Left colon (tissue), 2 donors: Measurements from ENCODE around the gene FHOD3. TPM values are rescaled to one million over a fixed set of nuclear protein-coding genes. Genes with fewer than 3 reads are reported as not detected.

Experiments
- ATAC-seq: fragments of 200-7000 bp; cut with Tn5 transposase; one replicate; pipeline ENCODE4 v1.9.1; 2020; ENCODE audit warnings: mild to moderate bottlenecking, moderate library complexity
- DNase-seq, 2 donors: peaks; one replicate each; pipeline ENCODE4 v3.0.0-alpha.2; 2020
- intact Hi-C, 2 donors: fragments of 100-400 bp; cut with DNase I in 1 of 2; cut with micrococcal nuclease in 1 of 2; formaldehyde crosslinking; loops; one replicate each; pipeline versions ENCODE4 v1.11.2 to v1.14.0; 2022; cut with DNase I, micrococcal nuclease
- total RNA-seq, 2 donors: library from RNA; stranded (reverse); fragmentation: NEBNext Ultra II Directional; extraction: Animal tissue kit (Norgen Biotek cat#: 25700); gene quantifications; one replicate each; pipeline ENCODE4 v1.2.1, GENCODE V29; 2021
- donor health status: DM: no; HTN: no; CAD: no.
- donor health status: DM: yes; HTN: yes; CAD: no.

FHOD3 gene
- total RNA-seq, 2 donors from 2014 or later: 1.3 to 5.1 TPM

DNA sequence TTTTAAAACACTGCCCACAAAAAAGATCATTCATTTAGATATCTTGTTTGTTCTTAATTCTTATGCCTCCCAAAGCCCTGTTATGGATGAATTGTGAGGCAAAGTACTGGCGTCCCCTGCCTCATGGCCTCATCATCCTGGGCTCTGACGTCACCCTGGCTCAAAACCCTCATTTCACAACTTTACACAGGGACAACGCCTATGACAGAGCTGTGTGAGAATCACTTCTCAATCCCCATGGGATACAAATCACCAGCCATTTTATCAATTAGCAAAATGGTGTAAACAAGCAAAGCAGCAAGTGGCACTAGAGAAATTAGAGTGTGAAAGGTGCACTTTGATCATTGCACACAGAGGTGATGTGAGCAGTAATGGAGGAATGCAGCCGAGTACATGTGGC lies 16.6 kb downstream of the FHOD3 start:
- intact Hi-C loops: no loop called here
- DNase-seq (no peak), ATAC-seq (no peak)

DNA sequence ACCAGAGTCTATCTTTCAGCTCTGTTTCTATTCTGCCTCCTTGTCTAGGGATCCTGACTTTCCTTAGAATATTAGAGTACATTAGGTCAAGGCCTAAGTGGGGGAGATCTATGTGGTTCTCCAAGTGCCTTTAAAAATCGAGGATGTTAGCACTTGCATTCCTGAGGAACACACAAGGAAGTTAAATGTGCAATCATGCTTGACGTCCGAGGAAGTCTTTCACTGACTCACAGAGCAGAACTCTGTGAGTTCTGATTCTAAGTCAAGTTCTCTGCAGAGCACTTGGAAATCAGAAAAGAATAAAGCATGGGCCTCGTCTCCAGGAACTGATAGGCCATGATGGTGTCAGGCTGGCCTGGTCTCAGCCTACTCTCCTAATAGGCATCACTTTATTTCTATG lies 17.2 kb downstream of the FHOD3 start:
- DNase-seq (no peak), ATAC-seq (no peak)
- intact Hi-C loops: no loop called here

DNA sequence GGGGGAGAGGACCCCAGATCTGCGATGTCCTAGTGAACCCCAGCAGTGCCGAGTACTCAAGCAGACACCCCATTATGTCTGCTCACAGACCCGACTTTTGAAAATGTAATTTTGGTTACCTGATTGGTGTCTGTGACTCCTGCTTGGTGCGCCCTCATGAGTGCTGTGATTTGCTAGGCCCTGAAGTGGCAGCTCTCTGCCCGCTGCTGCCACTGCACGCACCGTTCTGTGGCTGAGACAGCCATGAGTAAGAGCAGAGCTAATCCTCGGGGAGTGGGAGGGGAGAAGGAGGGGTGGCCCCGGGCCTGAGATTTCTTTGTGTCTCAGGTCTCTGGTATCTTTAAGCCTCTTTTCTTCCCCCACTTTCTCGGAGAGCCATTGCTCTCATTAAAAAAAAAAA lies 18.2 kb downstream of the FHOD3 start:
- no peak for DNase-seq
- no peak for ATAC-seq
- intact Hi-C loops: no loop called here

DNA sequence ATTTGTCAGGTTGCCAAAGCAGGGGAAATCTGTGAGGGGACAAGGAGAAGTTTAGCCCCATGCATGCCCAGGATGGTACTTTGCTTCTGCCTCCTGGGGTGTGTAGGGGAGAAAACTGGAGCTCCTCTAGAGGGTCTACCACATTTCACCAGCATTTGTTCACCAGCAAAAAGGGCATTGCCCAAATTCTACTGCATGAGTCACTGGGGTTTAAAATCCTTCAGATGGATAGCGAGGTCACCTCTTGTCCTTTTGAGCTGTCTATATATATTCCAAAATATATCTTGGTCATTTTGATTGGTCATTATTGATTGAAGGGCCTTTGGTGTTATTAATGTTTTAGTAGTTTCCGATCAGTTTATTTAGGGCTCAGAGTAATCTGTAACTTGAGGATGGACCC lies 18.7 kb downstream of the FHOD3 start:
- intact Hi-C loops: no loop called here
- ATAC-seq (no peak), DNase-seq (no peak)

- ATAC-seq (peak; percentile 50), DNase-seq (no peak)
- intact Hi-C loops: no loop called here
Observed at GRCh38 chr18:36321658-36322407, 24.3 kb downstream of the FHOD3 start.

DNA sequence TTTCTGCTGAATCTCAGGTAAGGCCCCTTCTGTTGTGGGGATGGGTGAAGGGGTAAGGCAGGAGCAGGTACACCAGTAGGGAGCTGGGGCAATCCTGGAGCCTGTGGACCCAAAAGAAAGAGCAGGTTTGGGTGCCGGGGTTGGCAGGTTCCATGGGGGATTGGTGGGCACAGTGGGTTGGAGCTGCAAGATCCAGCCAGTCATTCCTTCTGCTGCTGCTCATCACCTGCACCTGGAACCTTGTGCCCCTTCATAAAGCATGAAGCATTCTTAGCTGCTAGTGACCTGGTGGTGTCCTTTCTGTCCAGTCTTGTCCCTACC lies 24.9 kb downstream of the FHOD3 start:
- ATAC-seq: no peak
- intact Hi-C loops: no loop called here
- no peak for DNase-seq

- no peak for ATAC-seq
- intact Hi-C loops: no loop called here
Observed at GRCh38 chr18:36322734-36323133, 25.2 kb downstream of the FHOD3 start.

DNA sequence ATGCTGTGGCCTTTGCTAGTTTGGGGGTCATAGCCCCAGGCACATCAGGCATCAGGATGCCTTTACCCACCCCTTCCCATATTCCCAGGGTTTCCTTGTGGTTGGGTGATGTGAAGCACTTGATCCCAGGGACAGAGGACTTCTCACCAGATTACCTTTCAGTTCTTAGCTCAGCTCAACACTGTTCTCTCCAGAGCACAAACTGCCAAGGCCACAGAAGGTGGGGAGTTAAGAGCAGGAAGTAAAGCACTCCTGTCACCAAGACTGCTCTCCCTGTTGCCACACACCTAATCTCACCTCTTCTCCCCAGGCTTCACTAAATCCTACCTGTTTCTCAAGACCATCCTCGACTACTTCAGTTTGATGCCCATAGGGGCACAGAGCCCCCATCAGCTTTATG lies 25.9 kb downstream of the FHOD3 start:
- ATAC-seq (peak; percentile 84), DNase-seq (no peak)
- intact Hi-C loops: no loop called here

More at GRCh38 chr18:36322734-36323133, 25.2 kb downstream of the FHOD3 start:
- no peak for DNase-seq

GRCh38 chr18:36325846-36326245 lies 28.3 kb downstream of the FHOD3 start:
- ATAC-seq (no peak), DNase-seq (no peak)
- intact Hi-C loops: no loop called here

DNA sequence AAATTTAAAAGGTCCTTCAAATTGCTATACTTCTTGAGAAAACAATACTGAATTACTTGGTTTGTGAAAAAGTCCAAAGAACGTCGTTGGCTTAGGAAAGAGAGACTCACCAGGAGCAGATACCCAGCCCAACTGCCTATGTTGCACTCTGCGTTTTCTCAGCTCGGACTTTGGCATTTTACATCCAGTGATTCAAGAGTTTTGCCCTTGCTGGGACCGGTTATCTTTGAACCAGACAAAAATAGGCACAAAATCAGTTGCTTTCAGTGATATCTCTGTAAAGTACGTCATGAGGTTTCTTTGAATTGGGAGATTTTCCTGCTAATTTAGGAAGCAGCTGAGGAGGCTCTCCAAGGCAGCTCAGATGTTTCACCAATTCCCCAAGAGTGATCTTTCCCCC lies 29.3 kb downstream of the FHOD3 start:
- intact Hi-C loops: no loop called here
- DNase-seq (no peak), ATAC-seq (no peak)

DNA sequence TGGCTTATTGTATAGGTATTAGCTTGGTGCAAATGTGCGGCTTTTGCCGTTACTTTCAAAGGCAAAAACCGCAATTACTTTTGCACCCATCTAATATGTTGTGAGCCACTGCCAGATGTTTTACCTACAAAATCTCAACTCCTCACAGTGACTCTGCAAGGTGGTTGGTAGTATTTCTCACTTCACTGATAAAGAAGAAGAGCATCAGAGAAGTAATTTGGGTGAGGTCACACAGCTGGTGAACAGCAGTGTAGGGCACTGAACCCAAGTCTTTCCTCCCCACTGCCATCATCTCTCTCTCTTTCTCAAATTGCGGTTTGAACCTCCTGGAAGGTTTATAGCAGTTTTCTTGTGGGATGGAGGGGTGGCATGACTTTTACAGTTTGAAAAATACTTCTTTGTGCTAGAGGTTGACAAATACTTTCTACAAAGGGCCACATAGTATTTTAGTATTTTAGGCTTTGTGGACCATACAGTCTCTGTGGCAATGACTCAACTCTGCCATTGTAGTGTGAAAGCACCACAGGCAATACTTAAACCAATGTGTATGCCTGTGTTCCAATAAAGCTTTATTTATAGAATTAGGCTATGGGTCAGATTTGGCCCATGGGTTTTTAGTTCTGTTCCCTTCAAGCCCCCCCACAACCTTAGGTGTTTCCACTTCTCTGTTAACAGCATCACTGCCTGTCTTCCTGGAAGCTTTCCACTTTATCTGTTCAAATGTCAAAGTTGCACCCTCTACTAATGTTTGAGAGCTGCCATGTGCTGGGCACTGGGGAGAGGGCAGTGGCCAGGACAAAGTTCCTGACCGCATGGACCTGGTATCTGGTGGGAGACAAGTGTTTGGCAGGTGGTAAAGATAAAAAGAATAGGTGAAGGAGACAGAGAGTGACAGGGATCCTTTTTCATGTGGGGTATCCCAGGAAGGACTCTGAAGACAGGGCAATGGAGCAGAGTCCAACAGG lies 30.1 kb downstream of the FHOD3 start:
- ATAC-seq (no peak), DNase-seq (no peak)
- intact Hi-C loops: no loop called here

- DNase-seq (no peak), ATAC-seq (no peak)
- intact Hi-C loops: no loop called here
Observed at GRCh38 chr18:36328385-36328858, 30.9 kb downstream of the FHOD3 start.

- ATAC-seq (no peak), DNase-seq (no peak)
- intact Hi-C loops: no loop called here
Observed at GRCh38 chr18:36328916-36329315, 31.4 kb downstream of the FHOD3 start.

DNA sequence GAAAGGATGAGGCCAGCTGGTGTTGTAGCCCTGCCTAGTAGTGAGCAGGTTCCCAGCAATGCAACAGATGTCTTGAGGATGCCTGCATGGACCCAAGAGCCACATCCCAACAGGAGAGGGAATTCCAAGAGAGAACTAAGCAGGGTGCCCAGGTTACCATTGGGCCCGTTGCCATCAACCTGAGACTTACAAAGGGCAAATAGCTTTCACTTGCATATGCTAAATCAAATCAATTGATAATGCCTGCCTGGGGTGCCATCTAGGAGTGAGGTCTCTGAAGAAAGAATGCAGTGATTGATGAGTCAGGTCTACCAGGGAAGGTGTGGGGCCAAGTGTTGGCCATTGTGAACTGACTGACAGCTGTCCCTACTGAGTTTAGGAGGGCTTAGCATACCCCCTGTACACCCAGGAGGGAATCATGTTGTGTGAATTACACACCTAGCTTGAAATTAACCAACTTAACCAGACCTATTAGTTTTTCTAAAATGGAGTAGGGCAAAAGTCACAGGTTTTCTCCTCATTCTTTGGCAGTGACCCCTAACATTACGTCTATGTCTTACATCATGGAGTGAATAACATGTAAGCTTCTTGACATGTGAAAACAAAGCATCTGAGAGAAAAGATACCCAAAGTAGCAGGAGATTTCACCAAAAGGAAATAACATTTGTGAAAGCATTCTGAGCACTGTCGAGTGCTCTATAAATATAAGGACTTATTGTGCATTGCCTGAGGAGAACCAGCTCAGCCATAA lies 32.3 kb downstream of the FHOD3 start:
- ATAC-seq: no peak
- DNase-seq: no peak
- intact Hi-C loops: no loop called here

GRCh38 chr18:36330435-36331052 lies 33.0 kb downstream of the FHOD3 start:
- intact Hi-C loops: no loop called here
- no peak for ATAC-seq
- no peak for DNase-seq

DNA sequence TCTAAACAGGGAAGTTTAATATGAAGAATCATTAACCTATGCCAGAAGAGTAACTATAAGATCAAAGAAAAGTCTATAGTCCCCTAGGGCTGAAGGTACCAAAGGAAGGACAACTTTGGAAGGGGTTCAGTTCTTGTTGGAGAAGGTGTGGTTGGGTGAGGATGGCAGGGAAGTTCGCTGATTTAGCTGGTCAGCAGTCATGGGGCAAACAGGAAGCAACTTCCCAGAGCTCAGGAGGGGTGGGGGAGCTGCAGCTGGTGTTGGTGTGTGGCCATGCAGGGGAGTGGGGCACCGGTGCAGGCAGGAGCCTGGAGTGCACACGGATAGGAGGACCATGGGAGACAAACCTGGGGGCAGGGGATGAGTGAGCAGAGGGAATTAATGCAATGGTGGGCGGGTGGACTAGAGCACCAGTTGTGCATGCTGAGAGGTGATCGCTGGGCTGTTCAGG lies 34.0 kb downstream of the FHOD3 start:
- intact Hi-C loops: no loop called here
- ATAC-seq: peak; percentile 91
- DNase-seq: peak; percentile 32 to 53

DNA sequence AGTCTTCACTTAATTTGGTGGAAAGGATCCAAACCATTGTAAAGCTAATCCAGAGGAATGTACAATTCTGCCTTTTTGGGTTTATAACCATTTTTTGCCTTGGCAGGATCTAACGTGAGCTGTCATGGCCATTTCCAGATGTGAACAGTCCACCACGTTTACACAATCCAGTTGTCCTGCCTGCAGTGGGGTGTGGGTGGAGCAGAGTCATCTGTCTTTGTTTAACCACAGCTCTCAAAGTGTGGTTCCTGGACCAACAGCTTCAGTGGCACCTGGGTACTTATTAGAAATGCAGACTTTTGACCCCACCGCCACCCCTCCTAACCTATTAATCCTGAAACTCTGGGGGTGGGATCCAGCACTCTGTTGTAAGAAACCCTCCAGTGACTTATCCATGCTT lies 35.9 kb downstream of the FHOD3 start:
- intact Hi-C loops: no loop called here
- ATAC-seq: no peak

DNA sequence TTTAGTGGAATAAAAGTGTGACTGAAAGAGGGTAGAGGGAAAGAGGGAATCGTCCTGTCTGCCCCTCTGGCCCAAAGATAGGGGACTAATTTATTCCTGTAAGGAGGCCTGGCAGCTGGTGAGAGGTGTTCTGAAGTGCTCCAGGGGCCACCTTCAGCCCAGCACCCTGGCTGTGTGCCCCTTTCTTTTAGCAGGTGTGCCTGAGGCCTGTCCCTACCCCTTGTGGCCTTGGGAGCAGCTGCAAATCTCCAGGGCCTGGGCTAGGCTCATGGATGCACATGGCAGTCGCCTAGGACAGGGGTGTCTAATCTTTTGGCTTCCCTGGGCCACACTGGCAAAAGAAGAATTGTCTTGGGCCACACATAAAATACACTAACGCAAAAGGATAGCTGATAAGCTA lies 37.3 kb downstream of the FHOD3 start:
- intact Hi-C loops: no loop called here
- ATAC-seq (no peak), DNase-seq (no peak)

More for the DNA sequence above, 35.9 kb downstream of the FHOD3 start:
- DNase-seq: no peak
